Endometrial microvascular endothelial cells (primary cell): ENCODE data around the gene IGFBP1. TPM values are rescaled to one million over a fixed set of nuclear protein-coding genes. Genes with fewer than 3 reads are reported as not detected.
"Not testable (repeated sequence)": the region's sequence is repeated elsewhere in the genome, so short reads cannot be mapped to it uniquely, and the experiment has no call there.

Experiments used
- in situ Hi-C: cut with HindIII; loops from 2 replicates; pipeline ENCODE4 v1.10.0; 2017; ENCODE audit warnings: low sequenced_read_pairs, low pct_unique_long_range_greater_than_20kb; ENCODE audit errors: inconsistent ontology term
- total RNA-seq: library from RNA; depleted of rRNA; stranded (reverse); fragments of >200 nt; gene quantifications from one replicate; pipeline ENCODE4 v1.2.3, GENCODE V29; 2015; ENCODE audit errors: inconsistent ontology term

The IGFBP1 gene
- total RNA-seq, 1 donor from 2014 or later, result 1.4 TPM

DNA sequence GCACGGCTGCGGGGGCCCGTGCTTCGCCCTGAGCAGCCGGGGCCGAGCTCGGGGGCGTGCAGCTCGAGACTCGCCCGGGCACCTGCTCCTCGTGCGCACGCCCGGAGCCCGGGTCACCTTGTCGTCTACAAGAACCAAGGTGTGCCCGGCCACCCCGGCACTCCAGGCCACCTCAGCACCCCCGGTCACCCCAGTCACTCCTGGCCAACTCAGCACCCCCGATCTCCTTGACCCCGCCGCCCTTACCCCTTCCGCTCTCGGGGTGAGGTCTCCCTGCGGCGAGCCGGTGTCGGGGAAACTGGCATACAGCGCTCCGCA is 33.1 kb downstream of the IGFBP1 start:
- in situ Hi-C loops, result loop anchor here (25.0 kb wide), 1 partner anchor 441 kb away; no protein-coding TSS in a partner anchor

GRCh38 chr7:45921699-45922519 is 33.6 kb downstream of the IGFBP1 start:
- in situ Hi-C loops, result loop anchor here (25.0 kb wide), 1 partner anchor 440 kb away; no protein-coding TSS in a partner anchor

GRCh38 chr7:45922810-45923209 is 34.5 kb downstream of the IGFBP1 start:
- in situ Hi-C loops, result loop anchor here (25.0 kb wide), 1 partner anchor 439 kb away; no protein-coding TSS in a partner anchor

- in situ Hi-C loops, result loop anchor here (25.0 kb wide), 1 partner anchor 439 kb away; no protein-coding TSS in a partner anchor
These were observed 35.0 kb downstream of the IGFBP1 start for GRCh38 chr7:45923290-45923689.

DNA sequence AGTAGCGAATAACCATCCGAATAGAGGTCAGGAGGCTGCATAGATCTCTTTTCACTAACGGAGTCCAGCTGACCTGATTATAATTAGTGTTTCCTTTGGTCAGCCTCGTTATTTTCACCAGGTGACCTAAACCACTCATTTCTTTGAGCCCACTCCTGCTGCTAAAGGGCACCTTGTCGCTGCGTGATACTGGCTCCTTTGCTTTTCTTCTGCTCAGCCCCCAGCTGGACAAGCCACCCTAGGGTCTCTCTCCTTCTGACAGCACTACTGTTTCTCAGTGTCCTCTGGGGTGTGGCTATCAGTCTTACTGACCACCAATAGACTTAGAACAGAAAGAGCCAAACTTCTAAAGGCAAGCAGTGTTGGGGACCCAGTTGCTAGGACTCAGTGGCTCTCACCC is 35.5 kb downstream of the IGFBP1 start:
- in situ Hi-C loops, result loop anchor here (25.0 kb wide), 1 partner anchor 438 kb away; no protein-coding TSS in a partner anchor

- in situ Hi-C loops, result loop anchor here (25.0 kb wide), 1 partner anchor 438 kb away; no protein-coding TSS in a partner anchor
These were observed 36.0 kb downstream of the IGFBP1 start for GRCh38 chr7:45924283-45924682.

- in situ Hi-C loops, result no loop called here
These were observed 39.4 kb downstream of the IGFBP1 start for GRCh38 chr7:45927721-45928120.

- in situ Hi-C loops, result no loop called here
These were observed 42.7 kb downstream of the IGFBP1 start for GRCh38 chr7:45930967-45931366.

GRCh38 chr7:45937301-45937700 is 49.0 kb downstream of the IGFBP1 start:
- in situ Hi-C loops, result no loop called here

- in situ Hi-C loops, result no loop called here
These were observed 49.6 kb downstream of the IGFBP1 start for GRCh38 chr7:45937862-45938261.

GRCh38 chr7:45938626-45939302 is 50.5 kb downstream of the IGFBP1 start:
- in situ Hi-C loops, result no loop called here

- in situ Hi-C loops, result no loop called here
These were observed 51.3 kb downstream of the IGFBP1 start for GRCh38 chr7:45939574-45939973.

DNA sequence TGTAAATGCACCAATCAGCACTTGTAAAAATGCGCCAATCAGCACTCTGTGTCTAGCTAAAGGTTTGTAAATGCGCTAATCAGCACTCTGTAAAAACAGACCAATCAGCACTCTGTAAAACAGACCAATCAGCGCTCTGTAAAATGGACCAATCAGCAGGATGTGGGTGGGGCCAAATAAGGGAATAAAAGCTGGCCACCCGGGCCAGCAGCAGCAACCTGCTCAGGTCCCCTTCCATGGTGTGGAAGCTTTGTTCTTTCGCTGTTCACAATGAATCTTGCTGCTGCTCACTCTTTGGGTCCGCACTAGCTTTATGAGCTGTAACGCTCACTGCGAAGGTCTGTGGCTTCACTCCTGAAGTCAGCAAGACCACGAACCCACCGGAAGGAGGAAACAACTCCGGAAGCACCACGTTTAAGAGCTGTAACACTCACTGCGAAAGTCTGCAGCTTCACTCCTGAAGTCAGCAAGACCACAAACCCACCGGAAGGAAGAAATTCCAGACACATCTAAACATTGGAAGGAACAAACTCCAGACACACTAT is 52.0 kb downstream of the IGFBP1 start:
- in situ Hi-C loops, result not testable (repeated sequence)

DNA sequence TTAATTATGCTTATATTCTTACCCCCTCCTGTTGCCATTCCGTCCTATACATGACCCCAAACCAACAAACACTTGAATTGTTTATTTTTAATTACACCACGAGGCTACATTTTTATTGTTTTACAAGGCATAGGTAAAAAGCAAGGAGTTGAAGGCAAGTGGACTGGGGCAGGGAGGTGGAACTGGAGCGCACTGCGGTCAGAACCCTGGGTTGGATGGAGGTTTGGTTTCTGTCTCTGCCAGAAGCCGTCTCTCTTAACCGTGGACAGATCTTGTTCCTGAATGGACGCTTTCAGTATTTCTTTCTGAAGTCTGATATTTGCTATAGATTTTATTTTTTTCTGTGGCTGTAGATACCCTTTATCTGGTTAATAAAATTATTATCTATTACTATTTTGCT is 52.7 kb downstream of the IGFBP1 start:
- in situ Hi-C loops, result no loop called here

Other genes starting within 250 kb of the IGFBP1 start
- not detected for gene CCDC201, start 15.4 kb upstream of the IGFBP1 start, total RNA-seq
- 31.6 TPM for gene IGFBP3, start 32.8 kb downstream of the IGFBP1 start, total RNA-seq